HUES64 (cell line): ENCODE data around the gene PIEZO2.

ENCODE experiments used
- H3K27ac ChIP-seq: 2 replicates; pipeline ENCODE4 v1.7.0; 2013; ENCODE audit warnings: low read depth, low read length, inconsistent platforms
- H3K27me3 ChIP-seq: 2 replicates; pipeline ENCODE4 v1.6.1; 2013; ENCODE audit warnings: mild to moderate bottlenecking, low read length; ENCODE audit not compliant: insufficient read depth
- H3K36me3 ChIP-seq: 2 replicates; pipeline ENCODE4 v1.6.1; 2013; ENCODE audit warnings: mild to moderate bottlenecking, low read length; ENCODE audit not compliant: insufficient read depth
- H3K4me1 ChIP-seq: 2 replicates; pipeline ENCODE4 v1.6.1; 2013; ENCODE audit warnings: mild to moderate bottlenecking, low read length, moderate library complexity; ENCODE audit not compliant: insufficient read depth
- H3K4me3 ChIP-seq: 2 replicates; pipeline ENCODE4 v1.5.1; 2013; ENCODE audit warnings: mild to moderate bottlenecking, low read length, moderate library complexity
- H3K9ac ChIP-seq: 2 replicates; pipeline ENCODE4 v1.6.1; 2013; ENCODE audit warnings: mild to moderate bottlenecking, low read depth, low read length
- H3K9me3 ChIP-seq: 2 replicates; pipeline ENCODE4 v1.6.1; 2013; ENCODE audit warnings: low read depth, low read length; ENCODE audit not compliant: insufficient read depth
- WGBS: fragments of 150-250, 120-280 bp; methylation state at CpG from one replicate; pipeline ENCODE4 v1.1.7; 2013; ENCODE audit warnings: missing lambda C conversion rate; 5-methylcytosine and 5-hydroxymethylcytosine counted together

PIEZO2 gene

DNA sequence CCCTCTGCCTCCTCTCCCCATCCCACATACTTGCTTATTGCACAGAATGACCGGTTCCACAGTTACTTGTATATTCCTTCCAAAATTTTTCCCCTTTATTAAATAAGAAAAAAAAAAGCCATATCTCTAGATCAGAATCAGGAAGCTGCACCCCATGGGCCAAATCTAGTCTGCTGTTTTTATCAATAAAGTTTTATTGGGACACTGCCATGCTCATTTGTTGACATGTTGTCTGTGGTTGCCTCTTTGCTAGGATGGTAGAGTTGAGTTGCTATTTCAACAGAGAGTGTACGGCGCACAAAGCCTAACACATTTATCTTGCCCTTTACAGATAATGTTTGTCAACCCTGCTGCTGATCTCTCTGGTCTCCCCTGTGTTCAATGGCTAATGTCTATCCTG lies 15.8 kb upstream of the PIEZO2 start:
- Histone ChIP-seq H3K4me1 (no peaks in the 10 kb centered on the region), H3K9ac (no peak overlapping the region), H3K36me3 (no peaks in the 10 kb centered on the region), H3K27ac (no peak overlapping the region), H3K4me3 (no peak overlapping the region), H3K9me3 (no peaks in the 10 kb centered on the region), H3K27me3 (peaks cover 56% of the 10 kb centered on the region)
- 92% methylated on average over 3 of the region's 3 CpGs for WGBS

DNA sequence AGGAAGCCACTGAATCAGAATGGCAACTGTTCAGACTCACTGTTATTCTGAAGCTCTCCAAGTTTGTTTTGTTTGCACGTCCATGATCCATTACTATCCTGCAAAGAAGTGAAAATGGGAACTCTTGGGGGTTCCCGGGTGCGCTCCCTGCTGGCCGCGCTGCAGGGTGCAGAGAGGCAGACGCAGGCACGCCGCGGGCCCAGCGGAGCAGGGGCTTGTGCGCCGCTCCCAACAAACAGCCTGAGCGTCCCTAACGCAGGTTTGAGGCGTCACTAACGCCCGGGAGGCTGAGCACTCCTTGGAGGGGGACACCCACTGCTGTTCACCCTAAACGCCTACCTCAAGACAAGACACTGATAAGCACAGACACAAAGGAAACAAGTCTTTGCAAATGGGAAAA lies 14.3 kb upstream of the PIEZO2 start:
- WGBS, result 63% methylated on average over 17 of the region's 18 CpGs
- no peaks in the 10 kb centered on the region for H3K36me3 ChIP-seq
- H3K27ac ChIP-seq, result no peak overlapping the region
- no peak overlapping the region for H3K4me3 ChIP-seq
- H3K4me1 ChIP-seq, result no peaks in the 10 kb centered on the region
- H3K27me3 ChIP-seq, result peaks cover 56% of the 10 kb centered on the region
- H3K9me3 ChIP-seq, result no peaks in the 10 kb centered on the region
- H3K9ac ChIP-seq, result no peak overlapping the region

- no peaks in the 10 kb centered on the region for H3K36me3 ChIP-seq
- no peaks in the 10 kb centered on the region for H3K4me1 ChIP-seq
- H3K9me3 ChIP-seq, result no peaks in the 10 kb centered on the region
- no peak overlapping the region for H3K4me3 ChIP-seq
- no peak overlapping the region for H3K9ac ChIP-seq
- H3K27ac ChIP-seq, result no peak overlapping the region
- 87% methylated on average over 5 of the region's 5 CpGs for WGBS
- H3K27me3 ChIP-seq, result peaks cover 56% of the 10 kb centered on the region
Observed at GRCh38 chr18:11162889-11163288, 13.5 kb upstream of the PIEZO2 start.

- Histone ChIP-seq H3K27ac (no peak overlapping the region), H3K4me3 (no peak overlapping the region), H3K4me1 (no peaks in the 10 kb centered on the region), H3K9me3 (no peaks in the 10 kb centered on the region), H3K9ac (no peak overlapping the region), H3K27me3 (peaks cover 56% of the 10 kb centered on the region), H3K36me3 (no peaks in the 10 kb centered on the region)
- 95% methylated on average over 2 of the region's 3 CpGs for WGBS
Observed at GRCh38 chr18:11162462-11162861, 13.1 kb upstream of the PIEZO2 start.

DNA sequence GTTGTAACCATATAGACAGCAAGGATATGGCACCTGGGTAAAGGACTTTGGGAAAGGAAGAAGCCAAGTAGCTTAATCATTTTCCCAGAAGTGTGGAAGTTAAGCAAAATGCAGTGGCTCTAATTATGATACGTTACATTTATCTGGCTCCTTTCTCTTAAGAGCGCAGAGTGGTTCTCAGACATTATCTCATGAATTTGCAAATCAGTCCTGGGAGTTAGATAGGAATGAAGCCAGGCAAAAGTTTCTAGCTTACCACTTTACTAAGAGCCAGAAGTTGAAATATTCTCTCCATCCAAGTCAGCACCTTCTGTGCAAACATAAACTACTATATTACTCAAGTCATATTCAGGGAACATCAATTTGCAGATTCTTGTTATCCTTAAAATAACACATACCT lies 10.9 kb upstream of the PIEZO2 start:
- H3K9ac ChIP-seq, result no peak overlapping the region
- no peak overlapping the region for H3K27ac ChIP-seq
- no peak overlapping the region for H3K4me3 ChIP-seq
- 93% methylated on average over 2 of the region's 2 CpGs for WGBS
- no peaks in the 10 kb centered on the region for H3K36me3 ChIP-seq
- H3K9me3 ChIP-seq, result no peaks in the 10 kb centered on the region
- H3K27me3 ChIP-seq, result peaks cover 40% of the 10 kb centered on the region
- no peaks in the 10 kb centered on the region for H3K4me1 ChIP-seq

DNA sequence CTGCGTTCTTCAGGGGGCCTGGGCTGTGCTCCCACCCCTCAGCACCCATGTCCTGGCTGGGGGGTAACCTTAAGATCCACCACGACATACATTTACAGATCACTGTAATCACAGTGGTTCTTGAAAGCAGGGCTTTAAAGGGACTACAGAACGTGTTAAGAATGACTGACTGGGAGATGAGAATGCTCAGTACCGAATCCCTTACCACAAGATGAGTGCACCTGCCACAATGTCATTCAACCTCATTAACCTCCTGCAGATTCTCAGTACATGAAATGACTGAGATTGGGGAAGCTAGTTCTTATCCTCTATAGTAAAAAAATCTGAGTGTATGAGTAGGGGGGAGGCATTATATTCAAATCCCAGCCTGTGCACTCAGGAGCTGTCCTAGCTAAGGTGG lies 10.5 kb upstream of the PIEZO2 start:
- Histone ChIP-seq H3K4me3 (no peak overlapping the region), H3K9me3 (no peaks in the 10 kb centered on the region), H3K36me3 (no peaks in the 10 kb centered on the region), H3K27ac (no peak overlapping the region), H3K4me1 (no peaks in the 10 kb centered on the region), H3K27me3 (peaks cover 36% of the 10 kb centered on the region), H3K9ac (no peak overlapping the region)
- WGBS, result 83% methylated on average over 3 of the region's 4 CpGs

DNA sequence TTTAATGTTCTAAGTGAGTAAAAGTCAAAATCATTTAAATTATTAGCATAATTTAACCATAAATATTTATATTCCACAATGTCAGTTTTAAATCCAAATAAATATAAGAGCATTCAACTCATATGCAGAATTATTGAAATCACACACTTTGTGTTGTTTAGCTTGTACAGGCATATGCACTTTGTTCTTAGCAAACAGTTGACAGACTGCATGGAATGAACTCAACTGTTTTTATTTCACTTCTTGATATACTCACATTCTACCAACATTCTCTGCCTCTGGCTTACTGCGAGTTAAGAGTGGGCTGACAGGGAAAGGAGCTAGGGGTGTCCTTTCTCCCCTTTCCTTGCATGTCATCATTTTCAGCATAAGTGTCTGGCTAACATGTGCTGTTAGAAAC lies 7.6 kb upstream of the PIEZO2 start:
- 90% methylated on average over 1 of the region's 1 CpG for WGBS
- H3K4me3 ChIP-seq, result no peak overlapping the region
- H3K27ac ChIP-seq, result no peak overlapping the region
- H3K36me3 ChIP-seq, result no peaks in the 10 kb centered on the region
- H3K4me1 ChIP-seq, result no peaks in the 10 kb centered on the region
- no peaks in the 10 kb centered on the region for H3K9me3 ChIP-seq
- H3K27me3 ChIP-seq, result peaks cover 9% of the 10 kb centered on the region
- no peak overlapping the region for H3K9ac ChIP-seq

DNA sequence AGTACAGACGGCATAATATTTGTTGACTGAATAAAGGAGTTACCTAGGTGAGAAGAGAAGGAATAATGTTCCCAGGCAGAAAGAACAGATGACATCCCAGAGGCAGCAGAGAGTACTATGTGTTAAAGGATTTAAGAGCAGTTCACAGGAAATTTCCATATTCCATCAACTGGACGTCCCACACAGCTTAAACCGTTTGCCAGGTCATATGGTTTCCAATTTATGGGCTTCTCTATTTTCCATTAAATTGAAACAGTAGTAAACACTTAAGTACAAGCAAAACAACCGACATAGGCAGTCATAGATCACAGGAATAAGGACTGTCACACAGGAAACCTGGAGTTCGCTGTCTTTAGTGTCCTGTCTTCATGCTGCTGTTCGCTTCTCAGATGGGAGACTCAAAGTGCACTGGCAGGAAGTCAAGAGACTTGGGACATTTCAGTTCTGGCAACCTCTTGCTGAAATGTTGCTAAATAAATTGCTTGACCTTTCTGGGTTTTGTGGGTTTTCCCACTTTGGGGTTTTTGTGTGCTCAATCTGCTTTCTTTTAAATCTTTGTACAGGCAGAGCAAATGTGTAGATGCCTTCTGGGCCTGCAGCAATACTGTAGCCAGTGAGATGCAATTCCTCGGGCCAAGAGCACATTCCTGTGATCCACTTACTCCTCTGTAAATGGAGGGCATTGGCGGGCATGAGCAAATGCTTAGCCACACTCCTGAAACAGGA lies 5.8 kb upstream of the PIEZO2 start:
- Histone ChIP-seq H3K4me3 (no peak overlapping the region), H3K36me3 (no peaks in the 10 kb centered on the region), H3K27ac (no peak overlapping the region), H3K4me1 (peaks cover 14% of the 10 kb centered on the region), H3K9me3 (no peaks in the 10 kb centered on the region), H3K9ac (no peak overlapping the region), H3K27me3 (peaks cover 20% of the 10 kb centered on the region)
- 90% methylated on average over 8 of the region's 8 CpGs for WGBS

- H3K9me3 ChIP-seq, result no peaks in the 10 kb centered on the region
- no peak overlapping the region for H3K9ac ChIP-seq
- H3K4me1 ChIP-seq, result peaks cover 19% of the 10 kb centered on the region
- H3K27ac ChIP-seq, result no peak overlapping the region
- H3K36me3 ChIP-seq, result no peaks in the 10 kb centered on the region
- H3K4me3 ChIP-seq, result no peak overlapping the region
- WGBS, result 0% methylated on average over 1 of the region's 2 CpGs
- H3K27me3 ChIP-seq, result peaks cover 27% of the 10 kb centered on the region
Observed at GRCh38 chr18:11154368-11154989, 5.1 kb upstream of the PIEZO2 start.

DNA sequence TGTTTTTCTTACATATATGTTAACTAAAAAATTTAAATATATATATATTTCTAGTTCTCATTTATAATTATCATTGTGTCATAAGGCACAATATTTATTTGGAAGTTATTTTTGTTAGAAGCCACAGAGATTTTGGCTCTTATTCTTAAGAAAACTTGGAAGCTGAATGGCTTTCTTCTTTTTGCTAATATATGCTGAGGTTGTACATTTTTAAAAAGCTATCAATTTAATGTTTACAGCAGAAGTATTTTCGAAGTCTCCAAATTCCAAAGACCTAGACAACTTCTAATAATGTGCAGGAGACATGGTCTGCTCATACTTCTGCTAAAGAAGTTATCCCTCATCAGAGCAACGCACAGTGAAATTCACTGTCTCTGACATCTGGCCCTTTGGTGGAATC lies 3.7 kb upstream of the PIEZO2 start:
- Histone ChIP-seq H3K9ac (no peak overlapping the region), H3K9me3 (no peaks in the 10 kb centered on the region), H3K4me1 (peaks cover 19% of the 10 kb centered on the region), H3K36me3 (no peaks in the 10 kb centered on the region), H3K27ac (no peak overlapping the region), H3K4me3 (no peak overlapping the region), H3K27me3 (peaks cover 41% of the 10 kb centered on the region)
- 92% methylated on average over 2 of the region's 2 CpGs for WGBS

- no peaks in the 10 kb centered on the region for H3K9me3 ChIP-seq
- peak overlapping the region; percentile 61 for H3K4me3 ChIP-seq
- peaks cover 44% of the 10 kb centered on the region for H3K4me1 ChIP-seq
- 20% methylated on average over 5 of the region's 5 CpGs for WGBS
- peaks cover 69% of the 10 kb centered on the region for H3K27me3 ChIP-seq
- H3K9ac ChIP-seq, result no peak overlapping the region; the same call in 1 of the 2 replicates
- no peaks in the 10 kb centered on the region for H3K36me3 ChIP-seq
- H3K27ac ChIP-seq, result 0 out of 2 replicates have a peak overlapping the region, but pooled peaks have one; percentile 36
Observed at GRCh38 chr18:11150271-11150615, 874 bp upstream of the PIEZO2 start.
